LHCN-M2 (cell line): ENCODE results near the gene OR52E8. TPM values are rescaled to one million over a fixed set of nuclear protein-coding genes. Genes with fewer than 3 reads are reported as not detected.

Experiments
- DNase-seq: peaks from one replicate; pipeline ENCODE4 v3.0.0-alpha.2; 2012; ENCODE audit warnings: low read depth
- polyA plus RNA-seq: library from polyadenylated mRNA; unstranded; fragments of >200 nt; gene quantifications from one replicate; pipeline ENCODE4 v1.2.1, GENCODE V29; 2012; ENCODE audit warnings: missing spikeins
- total RNA-seq: library from RNA; depleted of rRNA; stranded (reverse); fragments of >200 nt; gene quantifications from 2 replicates; pipeline ENCODE4 v1.2.3, GENCODE V29; 2014; rRNA removed

OR52E8 gene
- total RNA-seq = not detected in 2 replicates
- not detected for polyA plus RNA-seq

- no peak for DNase-seq
Measured at GRCh38 chr11:5857590-5857989, at the start of gene OR52E8. Gene OR52E8, minus strand, starts transcription at chr11:5857690. Its CDS starts 0 bp downstream, at chr11:5857690.

GRCh38 chr11:5899534-5899933, 42.0 kb upstream of the OR52E8 start:
- DNase-seq = no peak

- no peak for DNase-seq
Measured at GRCh38 chr11:5892908-5893307, 35.4 kb upstream of the OR52E8 start, which contains the start of gene OR52E5. Gene OR52E5, plus strand, starts transcription at chr11:5893208. Its CDS starts 7,569 bp downstream, at chr11:5900777.

- DNase-seq = peak; percentile 6
Measured at GRCh38 chr11:5891216-5891800, 33.8 kb upstream of the OR52E8 start.

- no peak for DNase-seq
Measured at GRCh38 chr11:5887661-5888060, 30.2 kb upstream of the OR52E8 start.

- no peak for DNase-seq
Measured at GRCh38 chr11:5887172-5887571, 29.7 kb upstream of the OR52E8 start.

- DNase-seq = no peak
Measured at GRCh38 chr11:5881756-5882155, 24.3 kb upstream of the OR52E8 start.

- no peak for DNase-seq
Measured at GRCh38 chr11:5880329-5880728, 22.8 kb upstream of the OR52E8 start, which contains the start of gene OR52E4. Gene OR52E4, plus strand, starts transcription at chr11:5880629. Its CDS starts 3,664 bp downstream, at chr11:5884293.

GRCh38 chr11:5878564-5878963, 21.1 kb upstream of the OR52E8 start:
- no peak for DNase-seq

- no peak for DNase-seq
Measured at GRCh38 chr11:5865826-5866225, 8.3 kb upstream of the OR52E8 start.

- no peak for DNase-seq
Measured at GRCh38 chr11:5851002-5851401, 6.5 kb downstream of the OR52E8 start.

- no peak for DNase-seq
Measured at GRCh38 chr11:5847711-5848110, 9.8 kb downstream of the OR52E8 start.

- no peak for DNase-seq
Measured at GRCh38 chr11:5846701-5847100, 10.8 kb downstream of the OR52E8 start.

- no peak for DNase-seq
Measured at GRCh38 chr11:5841797-5842196, 15.7 kb downstream of the OR52E8 start, which contains the start of gene OR52E6. Gene OR52E6, minus strand, starts transcription at chr11:5841897. Its CDS starts 0 bp downstream, at chr11:5841897.

GRCh38 chr11:5837695-5838094, 19.8 kb downstream of the OR52E8 start:
- no peak for DNase-seq

GRCh38 chr11:5833446-5833845, 24.0 kb downstream of the OR52E8 start:
- no peak for DNase-seq

GRCh38 chr11:5831196-5831829, 26.2 kb downstream of the OR52E8 start:
- no peak for DNase-seq

- no peak for DNase-seq
Measured at GRCh38 chr11:5818245-5818886, 39.1 kb downstream of the OR52E8 start.

- DNase-seq = peak; percentile 6
Measured at GRCh38 chr11:5815534-5815933, 42.0 kb downstream of the OR52E8 start.

- DNase-seq = no peak
Measured at GRCh38 chr11:5809905-5810795, 47.3 kb downstream of the OR52E8 start.

GRCh38 chr11:5809122-5809519, 48.4 kb downstream of the OR52E8 start:
- DNase-seq = no peak
